ENCODE measurements around the gene EEF2KMT. TPM values are rescaled to one million over a fixed set of nuclear protein-coding genes. Genes with fewer than 3 reads are reported as not detected.
"Not testable (repeated sequence)": the region's sequence is repeated elsewhere in the genome, so short reads cannot be mapped to it uniquely, and the experiment has no call there.

The EEF2KMT gene
- total and polyA plus RNA-seq, 2 of the 4 experiments (the other 2 are of a cell fraction): 14.1 to 19.0 TPM

DNA sequence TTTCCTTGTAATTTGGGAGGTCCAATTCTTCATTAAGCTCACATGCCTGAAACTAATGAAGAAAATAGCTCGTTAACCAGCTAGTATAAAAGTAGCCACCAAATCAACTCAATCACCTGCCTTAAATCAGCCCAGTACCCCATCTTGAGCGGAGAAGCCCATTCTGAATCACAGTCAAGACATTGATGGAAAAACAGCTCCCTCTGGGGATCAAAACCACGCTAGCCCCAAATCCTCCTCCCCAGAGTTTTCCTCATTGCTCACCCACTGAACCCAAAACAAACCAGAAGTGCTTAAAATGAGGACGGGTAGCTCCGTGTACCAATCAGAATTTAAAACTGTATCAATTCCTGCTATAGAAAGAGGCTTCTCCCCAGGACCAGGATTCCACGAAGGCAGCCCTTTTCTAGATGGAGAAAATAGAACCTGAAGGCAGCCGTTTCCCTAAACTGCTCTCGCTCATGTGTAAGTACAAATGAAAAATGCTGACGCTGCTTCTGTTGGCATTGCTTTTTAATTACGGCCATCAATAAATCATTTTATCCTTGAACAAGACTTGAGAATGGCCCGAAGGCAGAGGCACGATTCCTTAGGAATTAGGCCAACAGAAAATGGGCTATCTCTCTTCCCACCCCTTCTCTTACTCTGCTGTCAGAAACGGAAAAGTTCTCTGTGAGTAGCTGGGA, 35.5 kb upstream of the EEF2KMT start:
- ATAC-seq (ENCODE audit: low read depth); H3K9ac ChIP-seq (ENCODE audit: low read depth, low read length); H2BK15ac ChIP-seq (ENCODE audit: low read depth, low read length); H3K56ac ChIP-seq (ENCODE audit: extremely low read depth, insufficient read depth, low read length); H3K4me2 ChIP-seq (ENCODE audit: low read depth, low read length); H4K8ac ChIP-seq (ENCODE audit: low read depth in 2 of 2, low read length in 2 of 2); H2BK5ac ChIP-seq (ENCODE audit: low read depth, low read length, poor library complexity, severe bottlenecking); H4K20me1 ChIP-seq (ENCODE audit: insufficient read depth, low read length); H3K27ac ChIP-seq (ENCODE audit: insufficient read depth, low read length); H3K23ac ChIP-seq (ENCODE audit: low read depth, low read length); H2BK120ac ChIP-seq (ENCODE audit: low read depth, low read length); H2AK9ac ChIP-seq (replicated peaks; ENCODE audit: low read depth, low read length, poor library complexity); intact Hi-C loops (cut with micrococcal nuclease); H2AFZ ChIP-seq (replicated peaks; ENCODE audit: low read length, poor library complexity); H3K18ac ChIP-seq (ENCODE audit: low read depth, low read length); H3K9me3 ChIP-seq (ENCODE audit: control insufficient read depth, insufficient read depth, low read length); H3K27me3 ChIP-seq (ENCODE audit: control insufficient read depth, insufficient read depth, low read length); BruUV-seq (replicated peaks); H2BK20ac ChIP-seq (ENCODE audit: low read depth, low read length); H3K4me3 ChIP-seq (ENCODE audit: insufficient read depth, low read depth, low read length); dilution Hi-C loops (cut with HindIII; ENCODE audit: low sequenced_read_pairs, unreplicated experiment); CTCF ChIA-PET; H3K4ac ChIP-seq (ENCODE audit: low read depth, low read length); H3K9me1 ChIP-seq (ENCODE audit: insufficient read depth, low read length); H3K14ac ChIP-seq (replicated peaks; ENCODE audit: low read depth, low read length); H4K5ac ChIP-seq (ENCODE audit: low read depth, low read length); H3K4me1 ChIP-seq (ENCODE audit: control insufficient read depth, insufficient read depth, low read length); POLR2A ChIA-PET (ENCODE audit: unreplicated experiment); H3K79me1 ChIP-seq (ENCODE audit: low read depth in 1 of 2, low read length in 2 of 2); H2AK5ac ChIP-seq (ENCODE audit: low read depth, low read length); in situ Hi-C loops (cut with MboI; ENCODE audit: low sequenced_read_pairs); DNase-seq; H3K36me3 ChIP-seq (ENCODE audit: control insufficient read depth, insufficient read depth, low read length); H4K91ac ChIP-seq (ENCODE audit: insufficient read depth, low read depth, low read length): not testable (repeated sequence)
- no CpG with 5 or more reads among the region's 13 CpGs for WGBS, 2 experiments (ENCODE audit: extremely low coverage in 2 of 2, insufficient read length in 1 of 2)

DNA sequence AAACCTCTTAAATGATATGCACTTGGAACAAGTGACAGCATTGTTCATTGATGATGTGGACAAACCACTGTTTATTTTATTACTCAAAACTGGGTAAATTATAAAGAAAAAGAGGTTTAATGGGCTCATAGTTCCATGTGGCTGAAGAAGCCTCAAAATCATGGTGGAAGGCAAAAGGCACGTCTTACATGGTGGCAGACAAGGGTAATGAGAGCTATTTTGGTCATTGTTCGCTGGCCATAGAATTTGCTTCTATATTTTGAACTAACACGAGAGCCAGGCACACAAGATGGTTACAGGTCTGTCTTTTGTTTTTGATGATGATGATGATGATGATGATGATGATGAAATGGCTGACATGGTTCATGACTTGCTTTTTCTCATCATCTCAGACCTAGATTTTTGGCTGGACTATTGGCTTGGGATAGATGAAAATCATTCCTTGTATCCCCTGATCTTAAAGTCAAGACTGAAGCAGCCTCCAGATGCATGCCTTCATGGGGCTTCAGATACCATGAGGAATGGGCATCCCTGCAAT, 33.9 kb upstream of the EEF2KMT start:
- not testable (repeated sequence) for DNase-seq

More for the DNA sequence above, 33.9 kb upstream of the EEF2KMT start:
- H2BK15ac ChIP-seq (ENCODE audit: low read depth, low read length); H2BK5ac ChIP-seq (ENCODE audit: low read depth, low read length, poor library complexity, severe bottlenecking); H2BK20ac ChIP-seq (ENCODE audit: low read depth, low read length); H2AK9ac ChIP-seq (replicated peaks; ENCODE audit: low read depth, low read length, poor library complexity); H3K18ac ChIP-seq (ENCODE audit: low read depth, low read length); H3K56ac ChIP-seq (ENCODE audit: extremely low read depth, insufficient read depth, low read length); H3K36me3 ChIP-seq (ENCODE audit: control insufficient read depth, insufficient read depth, low read length); H4K91ac ChIP-seq (ENCODE audit: insufficient read depth, low read depth, low read length); H2AFZ ChIP-seq (replicated peaks; ENCODE audit: low read length, poor library complexity); H3K14ac ChIP-seq (replicated peaks; ENCODE audit: low read depth, low read length); H3K27ac ChIP-seq (ENCODE audit: insufficient read depth, low read length); BruUV-seq (replicated peaks); H2AK5ac ChIP-seq (ENCODE audit: low read depth, low read length); CTCF ChIA-PET; H3K23ac ChIP-seq (ENCODE audit: low read depth, low read length); H4K5ac ChIP-seq (ENCODE audit: low read depth, low read length); H3K79me1 ChIP-seq (ENCODE audit: low read depth in 1 of 2, low read length in 2 of 2); H2BK120ac ChIP-seq (ENCODE audit: low read depth, low read length); H3K4me3 ChIP-seq (ENCODE audit: insufficient read depth, low read depth, low read length); H3K4me2 ChIP-seq (ENCODE audit: low read depth, low read length); H3K9me1 ChIP-seq (ENCODE audit: insufficient read depth, low read length); dilution Hi-C loops (cut with HindIII; ENCODE audit: low sequenced_read_pairs, unreplicated experiment); POLR2A ChIA-PET (ENCODE audit: unreplicated experiment); ATAC-seq (ENCODE audit: low read depth); H3K9ac ChIP-seq (ENCODE audit: low read depth, low read length); H3K9me3 ChIP-seq (ENCODE audit: control insufficient read depth, insufficient read depth, low read length); H3K4me1 ChIP-seq (ENCODE audit: control insufficient read depth, insufficient read depth, low read length); H4K20me1 ChIP-seq (ENCODE audit: insufficient read depth, low read length); in situ Hi-C loops (cut with MboI; ENCODE audit: low sequenced_read_pairs); intact Hi-C loops (cut with micrococcal nuclease); H4K8ac ChIP-seq (ENCODE audit: low read depth in 2 of 2, low read length in 2 of 2); H3K4ac ChIP-seq (ENCODE audit: low read depth, low read length); H3K27me3 ChIP-seq (ENCODE audit: control insufficient read depth, insufficient read depth, low read length): not testable (repeated sequence)
- WGBS, 2 experiments (ENCODE audit: extremely low coverage in 2 of 2, insufficient read length in 1 of 2): no CpG with 5 or more reads among the region's 3 CpGs
